Chondrocyte (in vitro differentiated cells): ENCODE data around the gene EYA2. TPM values are rescaled to one million over a fixed set of nuclear protein-coding genes. Genes with fewer than 3 reads are reported as not detected.

Experiments
- DNase-seq: peaks from one replicate; pipeline ENCODE4 v3.0.0; 2021; ENCODE audit warnings: mixed read lengths, low spot score
- H3K27ac Mint-ChIP-seq: one replicate; pipeline ENCODE4 v1.8.0; 2021; ENCODE audit warnings: mild to moderate bottlenecking, moderate library complexity, mixed read lengths; ENCODE audit not compliant: unreplicated experiment
- H3K27me3 Mint-ChIP-seq: 2 replicates; pipeline ENCODE4 v1.8.0; 2021; ENCODE audit warnings: low read depth, mixed read lengths
- H3K36me3 Mint-ChIP-seq: 2 replicates; pipeline ENCODE4 v1.8.0; 2021; ENCODE audit warnings: low read depth, mixed read lengths
- H3K4me1 Mint-ChIP-seq: 2 replicates; pipeline ENCODE4 v1.8.0; 2021; ENCODE audit warnings: low read depth, mild to moderate bottlenecking, mixed read lengths
- H3K4me3 Mint-ChIP-seq: one replicate; pipeline ENCODE4 v1.8.0; 2021; ENCODE audit warnings: mild to moderate bottlenecking, moderate library complexity, mixed read lengths; ENCODE audit not compliant: unreplicated experiment
- H3K9me3 Mint-ChIP-seq: 2 replicates; pipeline ENCODE4 v1.8.0; 2021; ENCODE audit warnings: low read depth, mixed read lengths
- total RNA-seq: library from RNA; stranded (reverse); gene quantifications from 3 replicates; pipeline ENCODE4 v1.2.1, GENCODE V29; 2021
- TF ChIP-seq, protein P1 (sequence below): fragments of 200-600 bp; sonication (generic); IDR thresholded peaks from 2 replicates; pipeline ENCODE4 v1.5.0; 2021; ENCODE audit warnings: antibody characterized with exemption, mild to moderate bottlenecking, moderate library complexity

EYA2 gene
- total RNA-seq, 1 donor from 2014 or later = 0.32 TPM

DNA sequence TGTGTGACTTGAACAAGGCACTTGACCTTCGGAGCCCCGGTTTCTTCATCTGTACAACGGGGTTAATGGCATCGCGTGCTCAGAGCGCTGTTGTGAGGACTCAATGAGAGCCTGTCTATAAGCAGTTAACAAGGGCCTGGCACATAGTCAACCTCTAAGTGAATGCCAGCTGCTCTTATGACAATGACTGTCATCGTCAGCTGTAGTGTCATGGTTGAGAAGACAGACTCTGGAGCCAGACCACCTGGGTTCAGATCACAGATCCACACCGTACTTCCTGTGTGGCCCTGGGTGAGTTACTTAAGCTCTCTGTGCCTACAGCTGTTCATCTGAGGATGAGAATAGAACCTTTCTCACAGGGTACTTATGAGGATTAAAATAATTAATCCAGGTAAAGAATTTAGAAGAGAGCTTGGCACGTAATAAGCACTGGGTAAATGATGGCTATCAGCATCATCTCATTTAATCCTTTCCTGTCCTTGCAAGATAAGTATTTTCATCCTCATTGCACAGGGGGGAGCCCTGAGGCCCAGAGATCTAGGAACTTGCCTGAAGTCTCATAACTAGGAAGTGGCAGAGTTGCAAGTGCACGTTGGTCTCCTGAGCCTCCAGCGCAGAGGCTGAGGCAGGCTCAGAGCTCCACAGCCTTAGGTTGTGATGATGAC lies 105.3 kb downstream of the EYA2 start:
- H3K27ac Mint-ChIP-seq = no peak overlapping the region
- no peak overlapping the region for H3K4me3 Mint-ChIP-seq
- no peaks in the 10 kb centered on the region for H3K4me1 Mint-ChIP-seq
- DNase-seq = no peak
- TF ChIP-seq, protein P1, sequence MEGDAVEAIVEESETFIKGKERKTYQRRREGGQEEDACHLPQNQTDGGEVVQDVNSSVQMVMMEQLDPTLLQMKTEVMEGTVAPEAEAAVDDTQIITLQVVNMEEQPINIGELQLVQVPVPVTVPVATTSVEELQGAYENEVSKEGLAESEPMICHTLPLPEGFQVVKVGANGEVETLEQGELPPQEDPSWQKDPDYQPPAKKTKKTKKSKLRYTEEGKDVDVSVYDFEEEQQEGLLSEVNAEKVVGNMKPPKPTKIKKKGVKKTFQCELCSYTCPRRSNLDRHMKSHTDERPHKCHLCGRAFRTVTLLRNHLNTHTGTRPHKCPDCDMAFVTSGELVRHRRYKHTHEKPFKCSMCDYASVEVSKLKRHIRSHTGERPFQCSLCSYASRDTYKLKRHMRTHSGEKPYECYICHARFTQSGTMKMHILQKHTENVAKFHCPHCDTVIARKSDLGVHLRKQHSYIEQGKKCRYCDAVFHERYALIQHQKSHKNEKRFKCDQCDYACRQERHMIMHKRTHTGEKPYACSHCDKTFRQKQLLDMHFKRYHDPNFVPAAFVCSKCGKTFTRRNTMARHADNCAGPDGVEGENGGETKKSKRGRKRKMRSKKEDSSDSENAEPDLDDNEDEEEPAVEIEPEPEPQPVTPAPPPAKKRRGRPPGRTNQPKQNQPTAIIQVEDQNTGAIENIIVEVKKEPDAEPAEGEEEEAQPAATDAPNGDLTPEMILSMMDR = no peak
- H3K27me3 Mint-ChIP-seq = peaks cover 70% of the 10 kb centered on the region
- H3K36me3 Mint-ChIP-seq = peaks cover 4% of the 10 kb centered on the region
- peaks cover 7% of the 10 kb centered on the region for H3K9me3 Mint-ChIP-seq

DNA sequence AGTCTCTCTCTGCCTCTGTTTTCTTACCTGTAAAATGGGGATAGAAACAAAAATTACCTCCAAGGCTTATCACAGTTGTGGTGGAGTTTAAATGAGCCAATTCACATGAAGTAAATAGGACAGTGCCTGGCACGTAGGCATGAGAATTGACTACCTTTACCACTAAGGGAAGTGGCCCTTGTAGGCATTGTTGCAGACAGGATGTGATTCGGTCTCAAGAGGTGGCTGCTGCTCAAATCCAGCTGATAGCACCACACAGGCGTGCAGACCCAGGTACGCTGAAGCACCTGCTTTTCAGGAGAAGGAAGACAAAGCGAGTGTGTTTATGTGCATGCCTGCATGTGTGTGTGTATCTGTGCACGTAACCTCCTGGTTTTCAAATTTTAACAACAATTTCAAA lies 108.6 kb downstream of the EYA2 start:
- Mint-ChIP-seq H3K4me1 (no peaks in the 10 kb centered on the region), H3K4me3 (no peak overlapping the region), H3K36me3 (peaks cover 4% of the 10 kb centered on the region), H3K27me3 (peaks cover 57% of the 10 kb centered on the region), H3K27ac (no peak overlapping the region), H3K9me3 (peaks cover 7% of the 10 kb centered on the region)
- no peak for DNase-seq
- TF ChIP-seq, protein P1 = no peak

DNA sequence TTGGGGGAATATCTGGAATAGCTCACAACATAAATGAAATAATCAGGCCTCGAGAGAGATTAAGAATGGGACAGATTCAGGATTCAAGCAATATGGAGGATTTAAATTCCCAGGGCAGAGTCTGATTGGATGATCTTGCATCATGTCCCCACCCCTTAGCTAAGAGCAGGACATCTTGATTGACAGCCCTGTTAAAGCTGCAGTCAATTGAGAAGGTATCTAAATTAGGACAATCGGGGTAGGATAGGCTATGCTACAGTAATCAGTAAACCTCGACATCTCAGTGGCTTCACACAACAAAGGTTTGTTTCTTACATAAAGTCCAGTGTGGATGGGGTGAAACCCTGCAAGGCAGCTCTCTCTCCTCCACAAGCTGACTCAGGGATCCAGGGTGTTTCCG lies 109.5 kb downstream of the EYA2 start:
- no peaks in the 10 kb centered on the region for H3K4me1 Mint-ChIP-seq
- H3K27me3 Mint-ChIP-seq = peaks cover 49% of the 10 kb centered on the region
- no peak overlapping the region for H3K4me3 Mint-ChIP-seq
- no peak overlapping the region for H3K27ac Mint-ChIP-seq
- peaks cover 7% of the 10 kb centered on the region for H3K9me3 Mint-ChIP-seq
- no peak for DNase-seq
- H3K36me3 Mint-ChIP-seq = peaks cover 4% of the 10 kb centered on the region
- TF ChIP-seq, protein P1 = no peak

DNA sequence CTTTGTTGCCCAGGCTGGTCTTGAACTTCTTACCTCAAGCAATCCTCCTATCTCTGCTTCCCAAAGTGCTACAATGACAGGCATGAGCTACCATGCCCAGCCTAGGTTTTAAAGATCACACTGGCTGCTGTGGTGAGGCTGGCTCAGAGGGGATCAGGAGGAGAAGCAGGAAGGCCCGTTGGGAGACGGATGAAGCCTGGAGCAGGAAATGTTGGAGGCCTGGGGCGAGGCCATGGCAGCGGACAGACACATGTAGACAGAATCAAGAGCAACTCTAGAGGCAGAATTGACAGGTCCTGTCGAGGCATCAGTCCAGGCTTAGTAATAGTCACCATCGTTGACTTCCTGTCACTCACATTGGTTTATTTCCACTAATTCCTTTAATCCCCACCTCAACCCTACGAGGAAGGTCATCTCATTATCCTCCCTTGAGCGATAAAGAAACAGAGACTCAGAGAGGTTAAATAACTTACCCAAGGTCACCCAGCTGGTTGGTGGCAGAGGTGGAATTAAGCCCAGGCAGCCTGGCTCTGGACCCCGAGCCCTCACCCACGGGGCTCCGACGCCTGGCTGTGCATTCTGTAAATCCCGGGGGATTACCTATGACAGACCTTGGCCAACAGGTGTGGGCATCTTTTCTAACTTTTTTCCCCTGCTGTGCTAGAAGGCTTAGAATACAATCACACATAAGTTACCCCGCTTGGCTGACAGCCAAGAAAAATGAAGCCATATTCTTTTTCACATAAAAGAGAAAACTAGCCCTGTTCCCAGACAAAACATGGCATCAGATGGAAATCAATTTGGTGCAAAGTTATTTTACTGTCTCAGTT lies 113.4 kb downstream of the EYA2 start:
- TF ChIP-seq, protein P1 = no peak
- no peak for DNase-seq
- no peaks in the 10 kb centered on the region for H3K4me1 Mint-ChIP-seq
- H3K27me3 Mint-ChIP-seq = peaks cover 39% of the 10 kb centered on the region
- no peak overlapping the region for H3K27ac Mint-ChIP-seq
- peaks cover 7% of the 10 kb centered on the region for H3K9me3 Mint-ChIP-seq
- no peak overlapping the region for H3K4me3 Mint-ChIP-seq
- H3K36me3 Mint-ChIP-seq = peaks cover 2% of the 10 kb centered on the region

DNA sequence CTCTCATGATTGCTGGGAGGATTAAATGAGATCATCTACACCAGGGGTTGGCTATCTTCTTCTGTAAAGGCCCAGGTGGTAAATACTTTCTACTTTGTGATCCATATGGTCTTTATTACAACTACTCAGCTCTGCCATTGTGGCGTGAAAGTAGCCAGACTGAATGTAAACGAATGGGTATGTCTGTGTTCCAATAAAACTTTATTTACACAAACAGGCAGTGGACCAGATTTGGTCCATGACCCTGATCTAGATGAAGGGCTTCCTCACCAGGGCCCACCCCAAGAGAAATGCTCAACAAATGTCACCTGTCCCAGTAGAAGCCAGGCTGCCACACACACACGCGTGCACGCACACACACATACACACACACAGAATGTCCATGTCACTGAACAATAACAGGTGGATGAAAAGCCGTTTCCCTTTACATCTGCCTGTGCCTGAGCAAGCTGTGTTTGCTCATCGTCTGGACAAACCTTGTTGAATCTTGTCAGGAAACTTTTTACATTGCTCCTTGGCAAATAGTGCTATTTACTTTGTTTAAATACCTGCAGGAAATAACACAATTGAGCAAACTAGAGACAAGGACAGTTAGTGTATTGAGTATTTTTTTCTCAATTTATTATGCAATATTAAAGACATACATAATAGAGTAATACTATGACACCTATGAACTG lies 114.3 kb downstream of the EYA2 start:
- Mint-ChIP-seq H3K4me3 (no peak overlapping the region), H3K27me3 (peaks cover 37% of the 10 kb centered on the region), H3K4me1 (no peaks in the 10 kb centered on the region), H3K36me3 (peaks cover under 1% of the 10 kb centered on the region), H3K9me3 (peaks cover 6% of the 10 kb centered on the region), H3K27ac (no peak overlapping the region)
- TF ChIP-seq, protein P1 = no peak
- DNase-seq = no peak
